Measurements from ENCODE around the gene SDK1.

- TF ChIP-seq, protein P1, sequence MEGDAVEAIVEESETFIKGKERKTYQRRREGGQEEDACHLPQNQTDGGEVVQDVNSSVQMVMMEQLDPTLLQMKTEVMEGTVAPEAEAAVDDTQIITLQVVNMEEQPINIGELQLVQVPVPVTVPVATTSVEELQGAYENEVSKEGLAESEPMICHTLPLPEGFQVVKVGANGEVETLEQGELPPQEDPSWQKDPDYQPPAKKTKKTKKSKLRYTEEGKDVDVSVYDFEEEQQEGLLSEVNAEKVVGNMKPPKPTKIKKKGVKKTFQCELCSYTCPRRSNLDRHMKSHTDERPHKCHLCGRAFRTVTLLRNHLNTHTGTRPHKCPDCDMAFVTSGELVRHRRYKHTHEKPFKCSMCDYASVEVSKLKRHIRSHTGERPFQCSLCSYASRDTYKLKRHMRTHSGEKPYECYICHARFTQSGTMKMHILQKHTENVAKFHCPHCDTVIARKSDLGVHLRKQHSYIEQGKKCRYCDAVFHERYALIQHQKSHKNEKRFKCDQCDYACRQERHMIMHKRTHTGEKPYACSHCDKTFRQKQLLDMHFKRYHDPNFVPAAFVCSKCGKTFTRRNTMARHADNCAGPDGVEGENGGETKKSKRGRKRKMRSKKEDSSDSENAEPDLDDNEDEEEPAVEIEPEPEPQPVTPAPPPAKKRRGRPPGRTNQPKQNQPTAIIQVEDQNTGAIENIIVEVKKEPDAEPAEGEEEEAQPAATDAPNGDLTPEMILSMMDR (IDR thresholded peaks at IDR 0.05), result no peak
- TF ChIP-seq POLR2AphosphoS5 (IDR thresholded peaks at IDR 0.05) (no peak), POLR2A (IDR thresholded peaks at IDR 0.05) (no peak), EP300 (IDR thresholded peaks at IDR 0.05) (no peak)
These were observed 431.4 kb downstream of the SDK1 start for GRCh38 chr7:3732395-3733005.
